Measurements from ENCODE around the gene DHRSX.

Gene DHRSX

GRCh38 chrX:2414384-2414783 is 86.4 kb downstream of the DHRSX start:
- no peaks in the 10 kb centered on the region for H3K9me3 ChIP-seq (ENCODE audit: severe bottlenecking)
- no peak overlapping the region for H3K27ac ChIP-seq (ENCODE audit: poor library complexity, severe bottlenecking)
- H3K4me3 ChIP-seq (ENCODE audit: severe bottlenecking): no peak overlapping the region
- no peaks in the 10 kb centered on the region for H3K36me3 ChIP-seq (ENCODE audit: low read depth)
- no peak for TF ChIP-seq CTCF (IDR thresholded peaks at IDR 0.05; ENCODE audit: poor library complexity, severe bottlenecking)
- ATAC-seq (ENCODE audit: low read depth): no peak
- H3K4me1 ChIP-seq (ENCODE audit: insufficient read depth, poor library complexity, severe bottlenecking): no peaks in the 10 kb centered on the region
- no peak for DNase-seq (ENCODE audit: low spot score)
- H3K27me3 ChIP-seq (ENCODE audit: insufficient read depth, poor library complexity, severe bottlenecking): no peaks in the 10 kb centered on the region

GRCh38 chrX:2413969-2414368 is 86.8 kb downstream of the DHRSX start:
- no peak for TF ChIP-seq CTCF (IDR thresholded peaks at IDR 0.05; ENCODE audit: poor library complexity, severe bottlenecking)
- no peak for ATAC-seq (ENCODE audit: low read depth)

DNA sequence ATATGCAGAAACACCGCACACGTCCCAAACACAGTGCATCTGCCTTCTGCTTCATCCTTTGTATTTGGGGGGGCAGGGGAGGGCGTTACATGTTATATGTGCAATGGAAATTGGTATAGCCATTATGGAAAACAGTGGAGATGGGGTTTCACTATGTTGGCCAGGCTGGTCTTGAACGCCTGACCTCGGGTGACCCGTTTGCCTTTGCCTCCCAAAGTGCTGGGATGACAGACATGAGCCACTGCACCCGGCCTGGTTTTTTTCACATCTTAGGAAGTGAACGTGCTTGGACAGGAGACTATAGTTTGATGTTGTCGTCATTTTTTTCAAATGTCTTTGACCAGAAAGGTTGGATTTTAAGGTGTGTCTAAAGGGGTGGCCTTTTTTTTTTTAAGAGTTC is 88.6 kb downstream of the DHRSX start:
- no peak for DNase-seq (ENCODE audit: low spot score)
- H3K9me3 ChIP-seq (ENCODE audit: severe bottlenecking): no peaks in the 10 kb centered on the region

More at GRCh38 chrX:2413969-2414368, 86.8 kb downstream of the DHRSX start:
- H3K9me3 ChIP-seq (ENCODE audit: severe bottlenecking): no peaks in the 10 kb centered on the region
- no peaks in the 10 kb centered on the region for H3K36me3 ChIP-seq (ENCODE audit: low read depth)
- DNase-seq (ENCODE audit: low spot score): no peak
- H3K4me3 ChIP-seq (ENCODE audit: severe bottlenecking): no peak overlapping the region
- H3K27ac ChIP-seq (ENCODE audit: poor library complexity, severe bottlenecking): no peak overlapping the region
- H3K4me1 ChIP-seq (ENCODE audit: insufficient read depth, poor library complexity, severe bottlenecking): no peaks in the 10 kb centered on the region
- no peaks in the 10 kb centered on the region for H3K27me3 ChIP-seq (ENCODE audit: insufficient read depth, poor library complexity, severe bottlenecking)

DNA sequence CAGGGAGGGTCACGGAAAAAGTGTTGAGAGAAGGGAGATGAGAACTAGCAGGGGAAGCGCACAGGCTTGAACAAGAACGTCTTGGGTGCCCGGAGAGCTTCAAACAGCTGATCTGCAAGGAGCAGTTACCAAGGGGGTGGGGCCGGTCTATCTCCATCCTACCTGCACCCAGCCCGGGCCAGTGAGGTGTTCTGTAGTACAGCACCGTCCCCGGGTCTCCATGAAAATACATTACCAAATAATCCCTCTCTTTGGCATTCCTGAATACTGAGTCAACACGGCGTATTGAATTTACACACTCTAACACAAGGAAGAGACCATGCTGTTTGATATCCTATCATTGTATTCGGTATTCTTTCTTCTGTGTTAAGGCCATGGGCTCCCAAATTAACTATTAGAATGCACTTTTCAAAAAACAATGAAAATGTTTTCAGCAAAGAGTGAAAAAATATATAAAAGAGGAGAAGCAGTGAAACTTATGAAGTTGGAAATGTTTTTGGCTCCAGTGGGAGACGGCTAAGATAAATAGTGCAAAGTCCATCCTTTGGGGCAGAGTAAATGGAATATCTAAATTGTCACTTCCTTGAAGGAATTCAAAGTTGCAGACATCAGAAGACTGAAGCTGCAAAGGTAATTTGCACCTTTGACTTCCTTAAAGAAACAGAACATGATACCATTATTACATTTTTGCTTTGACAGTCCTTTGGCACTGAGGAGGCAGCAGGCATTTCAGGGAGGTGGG is 90.3 kb downstream of the DHRSX start:
- H3K4me1 ChIP-seq (ENCODE audit: insufficient read depth, poor library complexity, severe bottlenecking): no peaks in the 10 kb centered on the region
- H3K27ac ChIP-seq (ENCODE audit: poor library complexity, severe bottlenecking): no peak overlapping the region
- H3K27me3 ChIP-seq (ENCODE audit: insufficient read depth, poor library complexity, severe bottlenecking): no peaks in the 10 kb centered on the region
- peaks cover 6% of the 10 kb centered on the region for H3K36me3 ChIP-seq (ENCODE audit: low read depth)
- no peak for ATAC-seq (ENCODE audit: low read depth)
- no peak overlapping the region for H3K4me3 ChIP-seq (ENCODE audit: severe bottlenecking)
- DNase-seq (ENCODE audit: low spot score): no peak
- no peak for TF ChIP-seq CTCF (IDR thresholded peaks at IDR 0.05; ENCODE audit: poor library complexity, severe bottlenecking)
- H3K9me3 ChIP-seq (ENCODE audit: severe bottlenecking): no peaks in the 10 kb centered on the region

More for the DNA sequence above, 88.6 kb downstream of the DHRSX start:
- Histone ChIP-seq H3K4me3 (ENCODE audit: severe bottlenecking) (no peak overlapping the region), H3K27ac (ENCODE audit: poor library complexity, severe bottlenecking) (no peak overlapping the region), H3K27me3 (ENCODE audit: insufficient read depth, poor library complexity, severe bottlenecking) (no peaks in the 10 kb centered on the region), H3K4me1 (ENCODE audit: insufficient read depth, poor library complexity, severe bottlenecking) (no peaks in the 10 kb centered on the region), H3K36me3 (ENCODE audit: low read depth) (peaks cover under 1% of the 10 kb centered on the region)
- ATAC-seq (ENCODE audit: low read depth): no peak
- TF ChIP-seq CTCF (IDR thresholded peaks at IDR 0.05; ENCODE audit: poor library complexity, severe bottlenecking): no peak

GRCh38 chrX:2409796-2410195 is 91.0 kb downstream of the DHRSX start:
- H3K36me3 ChIP-seq (ENCODE audit: low read depth): peaks cover 6% of the 10 kb centered on the region
- H3K4me3 ChIP-seq (ENCODE audit: severe bottlenecking): no peak overlapping the region
- no peaks in the 10 kb centered on the region for H3K9me3 ChIP-seq (ENCODE audit: severe bottlenecking)

More at GRCh38 chrX:2409796-2410195, 91.0 kb downstream of the DHRSX start:
- ATAC-seq (ENCODE audit: low read depth) (no peak), DNase-seq (ENCODE audit: low spot score) (no peak)
- Histone ChIP-seq H3K27ac (ENCODE audit: poor library complexity, severe bottlenecking) (no peak overlapping the region), H3K4me1 (ENCODE audit: insufficient read depth, poor library complexity, severe bottlenecking) (no peaks in the 10 kb centered on the region), H3K27me3 (ENCODE audit: insufficient read depth, poor library complexity, severe bottlenecking) (no peaks in the 10 kb centered on the region)
- no peak for TF ChIP-seq CTCF (IDR thresholded peaks at IDR 0.05; ENCODE audit: poor library complexity, severe bottlenecking)

Measured in RWPE2 (cell line).